Caco-2 (cell line): ENCODE results near the gene CPD. TPM values are rescaled to one million over a fixed set of nuclear protein-coding genes. Genes with fewer than 3 reads are reported as not detected.
A peak's percentile ranks its signal among the peaks of the same experiment; 100 is the strongest.

Experiments
- BruUV-seq: library from RNA; stranded (reverse); fragments of 400-500 nt; replicated peaks from 2 replicates; lab custom pipeline; 2021; lab: Mats Ljungman, UMichigan
- CTCF ChIA-PET: fragments of 300-600 bp; sonication (Branson Sonifier 250); formaldehyde crosslinking; loops from one replicate; lab custom pipeline; 2022; ENCODE audit warnings: antibody characterized with exemption; lab: Charles Lee
- POLR2A ChIA-PET: fragments of 300-600 bp; sonication (Branson Sonifier 250); formaldehyde crosslinking; loops from one replicate; lab custom pipeline; 2022; ENCODE audit warnings: antibody characterized with exemption; lab: Charles Lee
- DNase-seq, 2 experiments: peaks; one replicate each; pipeline versions ENCODE4 v3.0.0 to v3.0.0-alpha.2; 2020 to 2022
- H3K27me3 ChIP-seq: replicated peaks from 2 replicates; pipeline ENCODE4 v1.6.0; 2011; ENCODE audit warnings: low read length; ENCODE audit not compliant: control insufficient read depth, insufficient read depth
- H3K36me3 ChIP-seq: 2 replicates; pipeline ENCODE4 v1.5.1; 2011; ENCODE audit warnings: low read length; ENCODE audit not compliant: control insufficient read depth, insufficient read depth
- H3K4me1 ChIP-seq: fragments of 250-450 bp; sonication (Bioruptor Pico); 2 replicates; pipeline ENCODE4 v1.5.1; 2020; ENCODE audit warnings: mild to moderate bottlenecking
- H3K4me3 ChIP-seq: 2 replicates; pipeline ENCODE4 v1.5.1; 2011; ENCODE audit warnings: low read depth, mild to moderate bottlenecking, control low read depth, low read length
- H3K9me3 ChIP-seq: fragments of 250-450 bp; sonication (Bioruptor Pico); 2 replicates; pipeline ENCODE4 v1.5.1; 2020; ENCODE audit warnings: mild to moderate bottlenecking, moderate library complexity
- H3K27ac Mint-ChIP-seq: one replicate; pipeline ENCODE4 v1.8.0; 2022; ENCODE audit warnings: mixed read lengths; ENCODE audit not compliant: unreplicated experiment
- H3K27me3 Mint-ChIP-seq: one replicate; pipeline ENCODE4 v1.8.0; 2022; ENCODE audit warnings: mixed read lengths; ENCODE audit not compliant: insufficient read depth, unreplicated experiment
- H3K36me3 Mint-ChIP-seq: one replicate; pipeline ENCODE4 v1.8.0; 2022; ENCODE audit warnings: mild to moderate bottlenecking, mixed read lengths; ENCODE audit not compliant: insufficient read depth, unreplicated experiment
- H3K4me1 Mint-ChIP-seq: one replicate; pipeline ENCODE4 v1.8.0; 2022; ENCODE audit warnings: low read depth, mixed read lengths; ENCODE audit not compliant: unreplicated experiment
- H3K4me3 Mint-ChIP-seq: one replicate; pipeline ENCODE4 v1.8.0; 2022; ENCODE audit warnings: mild to moderate bottlenecking, moderate library complexity, mixed read lengths; ENCODE audit not compliant: unreplicated experiment
- H3K9me3 Mint-ChIP-seq: one replicate; pipeline ENCODE4 v1.8.0; 2022; ENCODE audit warnings: mixed read lengths; ENCODE audit not compliant: unreplicated experiment
- intact Hi-C: fragments of 100-400 bp; cut with micrococcal nuclease; formaldehyde crosslinking; loops from one replicate; pipeline ENCODE4 v1.10.0; 2022; ENCODE audit not compliant: unreplicated experiment
- total RNA-seq: library from RNA; stranded (reverse); gene quantifications from 2 replicates; pipeline ENCODE4 v1.2.3, GENCODE V29; 2022
- TF ChIP-seq, protein P1 (sequence below), 2 experiments: fragments of 200-600 bp in 1 of 2; IDR thresholded peaks; 1 replicate in 1 of 2; 2 replicates in 1 of 2; pipeline versions ENCODE4 v1.5.1 to v1.8.0; 2011 to 2022; ENCODE audit warnings: antibody characterized with exemption in 1 of 2, control low read depth in 1 of 2, inconsistent platforms in 1 of 2, low read depth in 1 of 2, low read length in 1 of 2, mild to moderate bottlenecking in 1 of 2, moderate library complexity in 1 of 2; ENCODE audit not compliant: insufficient read depth in 1 of 2, severe bottlenecking in 1 of 2, unreplicated experiment in 1 of 2

The CPD gene
- total RNA-seq, 1 experiment from 2014 or later, result 127 TPM

- TF ChIP-seq, protein P1, sequence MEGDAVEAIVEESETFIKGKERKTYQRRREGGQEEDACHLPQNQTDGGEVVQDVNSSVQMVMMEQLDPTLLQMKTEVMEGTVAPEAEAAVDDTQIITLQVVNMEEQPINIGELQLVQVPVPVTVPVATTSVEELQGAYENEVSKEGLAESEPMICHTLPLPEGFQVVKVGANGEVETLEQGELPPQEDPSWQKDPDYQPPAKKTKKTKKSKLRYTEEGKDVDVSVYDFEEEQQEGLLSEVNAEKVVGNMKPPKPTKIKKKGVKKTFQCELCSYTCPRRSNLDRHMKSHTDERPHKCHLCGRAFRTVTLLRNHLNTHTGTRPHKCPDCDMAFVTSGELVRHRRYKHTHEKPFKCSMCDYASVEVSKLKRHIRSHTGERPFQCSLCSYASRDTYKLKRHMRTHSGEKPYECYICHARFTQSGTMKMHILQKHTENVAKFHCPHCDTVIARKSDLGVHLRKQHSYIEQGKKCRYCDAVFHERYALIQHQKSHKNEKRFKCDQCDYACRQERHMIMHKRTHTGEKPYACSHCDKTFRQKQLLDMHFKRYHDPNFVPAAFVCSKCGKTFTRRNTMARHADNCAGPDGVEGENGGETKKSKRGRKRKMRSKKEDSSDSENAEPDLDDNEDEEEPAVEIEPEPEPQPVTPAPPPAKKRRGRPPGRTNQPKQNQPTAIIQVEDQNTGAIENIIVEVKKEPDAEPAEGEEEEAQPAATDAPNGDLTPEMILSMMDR (IDR thresholded peaks at IDR 0.05; ENCODE audit: insufficient read depth in 1 of 2, low read depth in 1 of 2, low read length in 1 of 2, severe bottlenecking in 1 of 2, unreplicated experiment in 1 of 2), result no peak
- POLR2A ChIA-PET, result no interaction called here
- H3K9me3 ChIP-seq, result no peaks in the 10 kb centered on the region
- no peaks in the 10 kb centered on the region for H3K36me3 Mint-ChIP-seq
- no peaks in the 10 kb centered on the region for H3K36me3 ChIP-seq
- CTCF ChIA-PET, result interaction anchor here (0.7 to 1.6 kb wide), 4 partner anchors 9 to 23 kb away, joined by 3 to 8 read pairs (median 3); no protein-coding TSS in a partner anchor
- H3K4me1 Mint-ChIP-seq, result peaks cover 12% of the 10 kb centered on the region
- H3K27me3 ChIP-seq, result no peaks in the 10 kb centered on the region
- H3K4me3 Mint-ChIP-seq, result no peak overlapping the region
- H3K9me3 Mint-ChIP-seq, result no peaks in the 10 kb centered on the region
- no peak overlapping the region for H3K4me3 ChIP-seq
- H3K27me3 Mint-ChIP-seq, result no peaks in the 10 kb centered on the region
- H3K27ac Mint-ChIP-seq, result peak overlapping the region; percentile 61
- intact Hi-C loops, result no loop called here
- BruUV-seq, result no TSS peak
- peaks cover 39% of the 10 kb centered on the region for H3K4me1 ChIP-seq
- no peak for DNase-seq
Measured at GRCh38 chr17:30345527-30346075, 33.1 kb upstream of the CPD start.

DNA sequence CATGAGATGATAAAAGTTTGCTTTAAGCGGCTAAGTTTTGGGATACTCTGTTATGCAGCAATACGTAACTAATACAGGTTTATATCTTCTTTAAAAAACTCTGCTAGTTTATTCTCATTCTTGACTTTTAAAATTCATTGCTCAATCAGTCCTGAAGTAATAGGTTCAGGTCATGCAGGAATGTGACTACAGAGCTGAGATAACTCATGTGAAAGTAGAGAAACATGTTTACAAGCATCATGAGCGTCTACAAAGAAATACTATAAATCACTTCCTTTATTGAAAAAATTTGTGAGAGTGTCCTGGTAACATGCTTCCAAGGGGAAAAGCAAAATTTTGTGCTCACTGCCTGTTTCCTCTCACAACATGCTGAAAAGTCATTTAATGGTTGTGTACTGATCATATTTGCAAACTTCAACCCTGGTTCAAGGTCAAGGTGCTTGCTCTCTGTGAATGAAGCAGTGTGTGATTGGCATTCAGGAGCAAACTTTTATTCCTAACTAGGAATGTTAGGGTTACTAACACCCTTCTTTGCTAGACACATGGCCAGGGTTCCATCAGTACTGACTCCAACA, 32.4 kb upstream of the CPD start:
- Mint-ChIP-seq H3K4me1 (peaks cover 9% of the 10 kb centered on the region), H3K9me3 (no peaks in the 10 kb centered on the region), H3K4me3 (no peak overlapping the region), H3K27me3 (no peaks in the 10 kb centered on the region), H3K36me3 (no peaks in the 10 kb centered on the region), H3K27ac (peak overlapping the region; percentile 25)
- Histone ChIP-seq H3K4me1 (peaks cover 36% of the 10 kb centered on the region), H3K9me3 (no peaks in the 10 kb centered on the region), H3K36me3 (no peaks in the 10 kb centered on the region), H3K4me3 (no peak overlapping the region), H3K27me3 (no peaks in the 10 kb centered on the region)
- ChIA-PET CTCF (interaction anchor here (0.7 to 1.1 kb wide), 2 partner anchors 10 kb away, joined by 3 read pairs; no protein-coding TSS in a partner anchor), POLR2A (no interaction called here)
- intact Hi-C loops, result no loop called here
- BruUV-seq, result no TSS peak
- TF ChIP-seq, protein P1 (IDR thresholded peaks at IDR 0.05; ENCODE audit: insufficient read depth in 1 of 2, low read depth in 1 of 2, low read length in 1 of 2, severe bottlenecking in 1 of 2, unreplicated experiment in 1 of 2), result no peak
- DNase-seq, result no peak

DNA sequence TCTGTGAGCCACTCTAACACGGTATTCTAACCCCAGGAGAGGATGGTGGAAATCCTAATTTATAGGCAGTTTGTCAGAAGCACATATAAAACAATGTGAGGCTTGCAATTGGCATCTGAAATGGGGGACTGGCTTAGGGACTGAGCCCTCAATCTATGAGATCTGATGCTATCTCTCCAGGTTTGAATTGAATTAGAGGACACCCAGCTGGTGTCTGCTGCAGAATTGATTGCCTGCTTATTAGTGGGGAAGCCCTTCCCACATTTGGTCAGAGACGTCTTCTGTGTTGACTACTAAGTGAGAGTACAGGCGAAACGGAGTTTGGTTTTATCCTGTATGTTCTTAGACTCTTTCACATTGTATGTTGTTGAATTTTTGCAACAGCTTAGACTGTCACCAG, 31.2 kb upstream of the CPD start:
- no peaks in the 10 kb centered on the region for H3K9me3 Mint-ChIP-seq
- no peak for DNase-seq
- Histone ChIP-seq H3K27me3 (no peaks in the 10 kb centered on the region), H3K9me3 (no peaks in the 10 kb centered on the region), H3K36me3 (no peaks in the 10 kb centered on the region; the same call in 1 of the 2 replicates), H3K4me3 (no peak overlapping the region), H3K4me1 (peaks cover 36% of the 10 kb centered on the region)
- BruUV-seq, result no TSS peak
- no peaks in the 10 kb centered on the region for H3K36me3 Mint-ChIP-seq
- peaks cover 9% of the 10 kb centered on the region for H3K4me1 Mint-ChIP-seq
- intact Hi-C loops, result no loop called here
- TF ChIP-seq, protein P1 (IDR thresholded peaks at IDR 0.05; ENCODE audit: insufficient read depth in 1 of 2, low read depth in 1 of 2, low read length in 1 of 2, severe bottlenecking in 1 of 2, unreplicated experiment in 1 of 2), result no peak
- POLR2A ChIA-PET, result no interaction called here
- no peaks in the 10 kb centered on the region for H3K27me3 Mint-ChIP-seq
- no peak overlapping the region for H3K27ac Mint-ChIP-seq
- H3K4me3 Mint-ChIP-seq, result no peak overlapping the region
- CTCF ChIA-PET, result no interaction called here
